IMR-90 (cell line): ENCODE data around the gene TMEM163. TPM values are rescaled to one million over a fixed set of nuclear protein-coding genes. Genes with fewer than 3 reads are reported as not detected.

Experiments
- ATAC-seq: fragments of 200-7000 bp; cut with Tn5 transposase; 2 replicates; pipeline ENCODE4 v1.9.1; 2020; ENCODE audit warnings: low read depth, mild to moderate bottlenecking, moderate library complexity
- BruUV-seq: library from RNA; stranded (reverse); fragments of 400-500 nt; replicated peaks from 2 replicates; lab custom pipeline; 2021; lab: Mats Ljungman, UMichigan
- CTCF ChIA-PET: fragments of 300-600 bp; formaldehyde crosslinking; extraction: SDS; loops from one replicate; lab custom pipeline; 2021; ENCODE audit warnings: antibody characterized with exemption; lab: Yijun Ruan, JAX
- POLR2A ChIA-PET: fragments of 300-600 bp; sonication (Branson Sonifier 250); formaldehyde crosslinking; loops from one replicate; lab custom pipeline; 2022; ENCODE audit warnings: antibody characterized with exemption; ENCODE audit not compliant: unreplicated experiment; lab: Charles Lee
- DNase-seq: peaks from one replicate; pipeline ENCODE4 v3.0.0; 2013
- H2AFZ ChIP-seq: replicated peaks from 2 replicates; pipeline ENCODE3; 2013; ENCODE audit warnings: low read length, mild to moderate bottlenecking; ENCODE audit not compliant: poor library complexity
- H2AK5ac ChIP-seq: 2 replicates; pipeline ENCODE4 v1.6.1; 2013; ENCODE audit warnings: low read depth, low read length, inconsistent platforms
- H2AK9ac ChIP-seq: replicated peaks from 2 replicates; pipeline ENCODE3; 2013; ENCODE audit warnings: mild to moderate bottlenecking, low read depth, low read length, moderate library complexity; ENCODE audit not compliant: poor library complexity
- H2BK120ac ChIP-seq: 2 replicates; pipeline ENCODE4 v1.6.1; 2013; ENCODE audit warnings: low read depth, low read length, inconsistent platforms
- H2BK15ac ChIP-seq: 3 replicates; pipeline ENCODE4 v1.6.1; 2013; ENCODE audit warnings: low read depth, low read length, inconsistent platforms
- H2BK20ac ChIP-seq: 2 replicates; pipeline ENCODE4 v1.6.1; 2013; ENCODE audit warnings: low read depth, mild to moderate bottlenecking, inconsistent platforms, low read length, moderate library complexity
- H2BK5ac ChIP-seq: 2 replicates; pipeline ENCODE4 v1.6.1; 2013; ENCODE audit warnings: mild to moderate bottlenecking, low read depth, low read length, inconsistent platforms; ENCODE audit not compliant: poor library complexity, severe bottlenecking
- H3K14ac ChIP-seq: replicated peaks from 2 replicates; pipeline ENCODE4 v1.6.1; 2013; ENCODE audit warnings: low read depth, low read length, inconsistent platforms
- H3K18ac ChIP-seq: 2 replicates; pipeline ENCODE4 v1.6.1; 2013; ENCODE audit warnings: low read depth, low read length, control low read depth
- H3K23ac ChIP-seq: 2 replicates; pipeline ENCODE4 v1.6.1; 2013; ENCODE audit warnings: low read depth, low read length, inconsistent platforms
- H3K27ac ChIP-seq: 2 replicates; pipeline ENCODE4 v1.5.1; 2013; ENCODE audit warnings: mild to moderate bottlenecking, control low read depth, low read length; ENCODE audit not compliant: insufficient read depth
- H3K27me3 ChIP-seq: 2 replicates; pipeline ENCODE4 v1.6.1; 2013; ENCODE audit warnings: low read length; ENCODE audit not compliant: control insufficient read depth, insufficient read depth
- H3K36me3 ChIP-seq: 2 replicates; pipeline ENCODE4 v1.6.1; 2013; ENCODE audit warnings: low read length, mixed read lengths; ENCODE audit not compliant: control insufficient read depth, insufficient read depth
- H3K4ac ChIP-seq: 2 replicates; pipeline ENCODE4 v1.6.1; 2013; ENCODE audit warnings: low read depth, low read length, inconsistent platforms
- H3K4me1 ChIP-seq: 2 replicates; pipeline ENCODE4 v1.6.1; 2013; ENCODE audit warnings: low read length, mixed read lengths; ENCODE audit not compliant: control insufficient read depth, insufficient read depth
- H3K4me2 ChIP-seq: 2 replicates; pipeline ENCODE4 v1.6.1; 2013; ENCODE audit warnings: low read depth, mild to moderate bottlenecking, control low read depth, low read length, moderate library complexity
- H3K4me3 ChIP-seq: 2 replicates; pipeline ENCODE4 v1.5.1; 2013; ENCODE audit warnings: low read depth, mild to moderate bottlenecking, control low read depth, low read length, moderate library complexity; ENCODE audit not compliant: insufficient read depth
- H3K56ac ChIP-seq: 2 replicates; pipeline ENCODE4 v1.6.1; 2013; ENCODE audit warnings: low read length, inconsistent platforms; ENCODE audit not compliant: insufficient read depth; ENCODE audit errors: extremely low read depth
- H3K79me1 ChIP-seq, 2 experiments: 2 replicates each; pipeline ENCODE4 v1.6.1; 2013; ENCODE audit warnings: low read length in 2 of 2, inconsistent platforms in 1 of 2, low read depth in 1 of 2
- H3K9ac ChIP-seq: 2 replicates; pipeline ENCODE4 v1.6.1; 2013; ENCODE audit warnings: low read depth, low read length, control low read depth
- H3K9me1 ChIP-seq: 2 replicates; pipeline ENCODE4 v1.6.1; 2013; ENCODE audit warnings: low read length, inconsistent platforms; ENCODE audit not compliant: insufficient read depth
- H3K9me3 ChIP-seq: 2 replicates; pipeline ENCODE4 v1.6.1; 2013; ENCODE audit warnings: low read length; ENCODE audit not compliant: control insufficient read depth, insufficient read depth
- H4K20me1 ChIP-seq: 2 replicates; pipeline ENCODE4 v1.6.1; 2013; ENCODE audit warnings: low read length, inconsistent platforms; ENCODE audit not compliant: insufficient read depth
- H4K5ac ChIP-seq: 2 replicates; pipeline ENCODE4 v1.6.1; 2013; ENCODE audit warnings: mild to moderate bottlenecking, low read depth, low read length, control low read depth
- H4K8ac ChIP-seq, 2 experiments: 2 replicates each; pipeline ENCODE4 v1.6.1; 2013; ENCODE audit warnings: low read depth in 2 of 2, low read length in 2 of 2, control low read depth in 1 of 2, inconsistent platforms in 1 of 2
- H4K91ac ChIP-seq: 2 replicates; pipeline ENCODE4 v1.6.1; 2013; ENCODE audit warnings: low read depth, low read length, inconsistent platforms; ENCODE audit not compliant: insufficient read depth
- BHLHE40 ChIP-seq: fragments of 150-350 bp; IDR thresholded peaks from 2 replicates; pipeline ENCODE4 v1.6.1; 2016; ENCODE audit warnings: mild to moderate bottlenecking, low read depth, low read length
- CEBPB ChIP-seq: IDR thresholded peaks from 2 replicates; pipeline ENCODE4 v1.6.1; 2012; ENCODE audit warnings: low read depth, low read length, improper control_type of control experiment
- CHD1 ChIP-seq: IDR thresholded peaks from 2 replicates; pipeline ENCODE4 v1.6.1; 2012; ENCODE audit warnings: low read depth, low read length, improper control_type of control experiment
- CTCF ChIP-seq: conservative IDR thresholded peaks from 2 replicates; pipeline ENCODE4 v1.5.1; 2012; ENCODE audit warnings: mild to moderate bottlenecking, low read depth, low read length, improper control_type of control experiment
- FOS ChIP-seq: fragments of 150-350 bp; IDR thresholded peaks from 2 replicates; pipeline ENCODE4 v1.6.1; 2016; ENCODE audit warnings: low read depth, low read length
- MAFK ChIP-seq: IDR thresholded peaks from 2 replicates; pipeline ENCODE4 v1.6.1; 2012; ENCODE audit warnings: low read depth, low read length, improper control_type of control experiment
- MAZ ChIP-seq: IDR thresholded peaks from 2 replicates; pipeline ENCODE4 v1.6.1; 2012; ENCODE audit warnings: low read depth, mild to moderate bottlenecking, low read length, improper control_type of control experiment, moderate library complexity, borderline replicate concordance
- MXI1 ChIP-seq: IDR thresholded peaks from 2 replicates; pipeline ENCODE4 v1.6.1; 2012; ENCODE audit warnings: low read depth, mild to moderate bottlenecking, low read length, moderate library complexity, borderline replicate concordance
- NFE2L2 ChIP-seq: fragments of 150-350 bp; IDR thresholded peaks from 2 replicates; pipeline ENCODE4 v1.6.1; 2016; ENCODE audit warnings: low read depth, mild to moderate bottlenecking, low read length
- POLR2A ChIP-seq: IDR thresholded peaks from 2 replicates; pipeline ENCODE4 v1.6.1; 2012; ENCODE audit warnings: mild to moderate bottlenecking, low read depth, low read length
- RAD21 ChIP-seq: IDR thresholded peaks from 2 replicates; pipeline ENCODE4 v1.6.1; 2012; ENCODE audit warnings: low read length, improper control_type of control experiment
- RCOR1 ChIP-seq: IDR thresholded peaks from 2 replicates; pipeline ENCODE4 v1.6.1; 2012; ENCODE audit warnings: mild to moderate bottlenecking, low read length, improper control_type of control experiment; ENCODE audit not compliant: insufficient replicate concordance
- RFX5 ChIP-seq: IDR thresholded peaks from 2 replicates; pipeline ENCODE4 v1.8.0; 2012; ENCODE audit warnings: low read depth, mild to moderate bottlenecking, low read length, moderate library complexity
- SMC3 ChIP-seq: fragments of 150-350 bp; IDR thresholded peaks from 2 replicates; pipeline ENCODE4 v1.6.1; 2016; ENCODE audit warnings: low read depth, mild to moderate bottlenecking, antibody characterized with exemption, low read length, moderate library complexity
- USF2 ChIP-seq: fragments of 150-350 bp; IDR thresholded peaks from 2 replicates; pipeline ENCODE4 v1.6.1; 2017; ENCODE audit warnings: mild to moderate bottlenecking, antibody characterized with exemption, low read length, low read depth
- WGBS, 2 experiments: methylation state at CpG; one replicate each; pipeline versions ENCODE4 v1.1.5 to v1.1.7; 2013; ENCODE audit warnings: missing lambda C conversion rate in 2 of 2; ENCODE audit not compliant: insufficient read length in 1 of 2; ENCODE audit errors: extremely low coverage in 2 of 2; 5-methylcytosine and 5-hydroxymethylcytosine counted together
- dilution Hi-C: fragments of 300-500 bp; cut with HindIII; formaldehyde crosslinking; loops from one replicate; pipeline ENCODE4 v1.14.3; 2018; ENCODE audit warnings: low sequenced_read_pairs; ENCODE audit not compliant: unreplicated experiment
- in situ Hi-C: fragments of 300-500 bp; cut with MboI; formaldehyde crosslinking; loops from 3 replicates; pipeline ENCODE4 v1.14.3; 2019; ENCODE audit warnings: low sequenced_read_pairs, inconsistent platforms, mixed read lengths
- intact Hi-C: fragments of 100-400 bp; cut with micrococcal nuclease; formaldehyde crosslinking; loops from 2 replicates; pipeline ENCODE4 v1.10.0; 2022
- polyA plus RNA-seq, 3 experiments: library from polyadenylated mRNA; depleted of rRNA; stranded (reverse); fragments of >200 nt; gene quantifications; 2 replicates each; pipeline ENCODE4 v1.2.3, GENCODE V29; 2012; ENCODE audit warnings: low replicate concordance in 1 of 3
- total RNA-seq: library from RNA; depleted of rRNA; stranded (reverse); fragments of >200 nt; gene quantifications from 2 replicates; pipeline ENCODE4 v1.2.3, GENCODE V29; 2012
- TF ChIP-seq, protein P1 (sequence below): fragments of 150-350 bp; IDR thresholded peaks from 2 replicates; pipeline ENCODE4 v1.6.1; 2016; ENCODE audit warnings: low read depth, mild to moderate bottlenecking, low read length, moderate library complexity, borderline replicate concordance

Gene TMEM163
- total and polyA plus RNA-seq, 2 of the 4 experiments (the other 2 are of a cell fraction), result not detected

GRCh38 chr2:134449157-134449556 lies 269.6 kb downstream of the TMEM163 start:
- Histone ChIP-seq H2BK15ac (no peak overlapping the region), H2BK20ac (no peak overlapping the region), H4K91ac (no peak overlapping the region), H2BK120ac (no peak overlapping the region), H3K4me2 (no peak overlapping the region), H2AK5ac (no peak overlapping the region), H3K4me3 (no peak overlapping the region), H3K27ac (no peak overlapping the region), H3K9ac (no peak overlapping the region), H3K36me3 (peaks cover 55% of the 10 kb centered on the region), H2AK9ac (no peak overlapping the region), H3K14ac (no peak overlapping the region), H3K79me1 (peaks cover 0 to 13% of the 10 kb centered on the region in 2 experiments; a peak in 1 of 4 replicates), H3K9me1 (peaks cover 4% of the 10 kb centered on the region; the same call in 1 of the 2 replicates), H4K5ac (no peak overlapping the region), H2AFZ (no peak overlapping the region), H3K4me1 (peaks cover 10% of the 10 kb centered on the region; the same call in 1 of the 2 replicates), H4K20me1 (no peaks in the 10 kb centered on the region), H3K56ac (no peak overlapping the region), H3K9me3 (no peaks in the 10 kb centered on the region), H3K23ac (no peak overlapping the region), H3K4ac (no peak overlapping the region), H2BK5ac (no peak overlapping the region), H3K18ac (no peak overlapping the region), H4K8ac (no peak overlapping the region), H3K27me3 (no peaks in the 10 kb centered on the region)
- DNase-seq (no peak), ATAC-seq (no peak)
- BruUV-seq, result no TSS peak
- in situ Hi-C loops, result no loop called here
- intact Hi-C loops, result no loop called here
- CTCF ChIA-PET, result interaction anchor here (1.5 kb wide), 1 partner anchor 565 kb away, joined by 5 read pairs; no protein-coding TSS in a partner anchor
- dilution Hi-C loops, result no loop called here
- WGBS, 2 experiments, result 94% methylated on average over 2 of the region's 7 CpGs; no CpG with 5 or more reads in 1 of the 2 experiments
- TF ChIP-seq USF2, result no peak
- TF ChIP-seq, protein P1, sequence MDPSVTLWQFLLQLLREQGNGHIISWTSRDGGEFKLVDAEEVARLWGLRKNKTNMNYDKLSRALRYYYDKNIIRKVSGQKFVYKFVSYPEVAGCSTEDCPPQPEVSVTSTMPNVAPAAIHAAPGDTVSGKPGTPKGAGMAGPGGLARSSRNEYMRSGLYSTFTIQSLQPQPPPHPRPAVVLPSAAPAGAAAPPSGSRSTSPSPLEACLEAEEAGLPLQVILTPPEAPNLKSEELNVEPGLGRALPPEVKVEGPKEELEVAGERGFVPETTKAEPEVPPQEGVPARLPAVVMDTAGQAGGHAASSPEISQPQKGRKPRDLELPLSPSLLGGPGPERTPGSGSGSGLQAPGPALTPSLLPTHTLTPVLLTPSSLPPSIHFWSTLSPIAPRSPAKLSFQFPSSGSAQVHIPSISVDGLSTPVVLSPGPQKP, result no peak
- no peak for TF ChIP-seq CHD1
- TF ChIP-seq POLR2A, result no peak
- no peak for TF ChIP-seq CEBPB
- TF ChIP-seq CTCF, result no peak
- TF ChIP-seq RFX5, result no peak
- no peak for TF ChIP-seq SMC3
- no peak for TF ChIP-seq NFE2L2
- no peak for TF ChIP-seq BHLHE40
- TF ChIP-seq RCOR1, result no peak
- no peak for TF ChIP-seq MAFK
- no peak for TF ChIP-seq MAZ
- TF ChIP-seq RAD21, result no peak
- no peak for TF ChIP-seq FOS
- TF ChIP-seq MXI1, result no peak
- POLR2A ChIA-PET, result no interaction called here
